ENCODE results near the gene ATF6. TPM values are rescaled to one million over a fixed set of nuclear protein-coding genes. Genes with fewer than 3 reads are reported as not detected.

ATF6 gene
- total RNA-seq, 1 experiment from 2014 or later: 56.3 TPM

DNA sequence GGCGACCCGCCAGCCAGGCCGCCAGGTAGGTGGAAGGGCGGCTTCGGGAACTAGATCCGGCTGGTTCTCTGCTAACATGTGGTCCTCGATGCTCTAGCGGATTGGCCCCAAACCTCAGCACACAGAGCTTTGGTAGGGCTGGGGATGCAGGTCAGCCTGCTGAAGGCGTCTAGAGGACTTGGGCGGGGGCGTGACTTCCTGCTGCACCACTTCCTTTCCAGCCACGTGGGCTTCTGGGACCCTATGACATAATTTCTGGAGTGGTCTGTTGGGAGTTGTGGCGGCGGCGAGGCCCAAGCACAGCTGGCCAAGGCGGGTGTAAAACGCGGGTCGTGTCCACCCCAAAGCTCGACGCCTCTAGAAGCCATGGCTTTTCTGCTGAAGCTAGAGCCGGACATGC, 124.5 kb downstream of the ATF6 start:
- Mint-ChIP-seq H3K27me3 (ENCODE audit: insufficient read depth, unreplicated experiment) (no peaks in the 10 kb centered on the region), H3K4me1 (ENCODE audit: insufficient read depth, unreplicated experiment) (peaks cover 5% of the 10 kb centered on the region), H3K27ac (ENCODE audit: low read depth, unreplicated experiment) (no peak overlapping the region), H3K4me3 (ENCODE audit: unreplicated experiment) (no peak overlapping the region), H3K9me3 (ENCODE audit: unreplicated experiment) (no peaks in the 10 kb centered on the region), H3K36me3 (ENCODE audit: insufficient read depth, unreplicated experiment) (peaks cover 29% of the 10 kb centered on the region)
- ChIA-PET POLR2A (no interaction called here), CTCF (interaction anchor here (1.1 to 2.3 kb wide), 2 partner anchors 21 to 147 kb away, joined by 4 to 12 read pairs; no protein-coding TSS in a partner anchor)
- intact Hi-C loops (cut with micrococcal nuclease): no loop called here
- no peak for DNase-seq (ENCODE audit: unreplicated experiment)
- TF ChIP-seq, protein P1, sequence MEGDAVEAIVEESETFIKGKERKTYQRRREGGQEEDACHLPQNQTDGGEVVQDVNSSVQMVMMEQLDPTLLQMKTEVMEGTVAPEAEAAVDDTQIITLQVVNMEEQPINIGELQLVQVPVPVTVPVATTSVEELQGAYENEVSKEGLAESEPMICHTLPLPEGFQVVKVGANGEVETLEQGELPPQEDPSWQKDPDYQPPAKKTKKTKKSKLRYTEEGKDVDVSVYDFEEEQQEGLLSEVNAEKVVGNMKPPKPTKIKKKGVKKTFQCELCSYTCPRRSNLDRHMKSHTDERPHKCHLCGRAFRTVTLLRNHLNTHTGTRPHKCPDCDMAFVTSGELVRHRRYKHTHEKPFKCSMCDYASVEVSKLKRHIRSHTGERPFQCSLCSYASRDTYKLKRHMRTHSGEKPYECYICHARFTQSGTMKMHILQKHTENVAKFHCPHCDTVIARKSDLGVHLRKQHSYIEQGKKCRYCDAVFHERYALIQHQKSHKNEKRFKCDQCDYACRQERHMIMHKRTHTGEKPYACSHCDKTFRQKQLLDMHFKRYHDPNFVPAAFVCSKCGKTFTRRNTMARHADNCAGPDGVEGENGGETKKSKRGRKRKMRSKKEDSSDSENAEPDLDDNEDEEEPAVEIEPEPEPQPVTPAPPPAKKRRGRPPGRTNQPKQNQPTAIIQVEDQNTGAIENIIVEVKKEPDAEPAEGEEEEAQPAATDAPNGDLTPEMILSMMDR (IDR thresholded peaks at IDR 0.05; ENCODE audit: unreplicated experiment): no peak
- no TSS peak for BruUV-seq (replicated peaks)

DNA sequence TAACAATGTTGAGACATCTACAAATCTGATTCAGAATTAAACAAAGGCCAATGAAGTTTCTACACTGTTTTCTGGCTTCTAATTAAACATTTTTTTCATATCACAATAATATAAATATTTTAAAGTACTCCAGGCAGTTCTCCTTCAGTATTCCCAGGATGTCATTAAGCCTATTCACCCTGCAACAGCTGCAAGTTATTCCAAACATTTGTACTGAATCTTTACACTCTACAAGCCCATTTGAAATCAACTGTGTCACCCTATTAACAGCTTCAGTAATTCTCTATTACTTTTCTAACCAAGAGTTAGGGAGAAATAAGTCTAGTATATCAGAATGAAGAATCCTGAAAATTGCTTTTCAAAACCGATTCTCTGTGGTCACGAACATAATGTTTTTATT, 133.0 kb downstream of the ATF6 start:
- Mint-ChIP-seq H3K4me3 (ENCODE audit: unreplicated experiment) (no peak overlapping the region), H3K4me1 (ENCODE audit: insufficient read depth, unreplicated experiment) (no peaks in the 10 kb centered on the region), H3K27me3 (ENCODE audit: insufficient read depth, unreplicated experiment) (no peaks in the 10 kb centered on the region), H3K36me3 (ENCODE audit: insufficient read depth, unreplicated experiment) (peaks cover 2% of the 10 kb centered on the region), H3K27ac (ENCODE audit: low read depth, unreplicated experiment) (no peak overlapping the region), H3K9me3 (ENCODE audit: unreplicated experiment) (no peaks in the 10 kb centered on the region)
- POLR2A ChIA-PET: no interaction called here
- DNase-seq (ENCODE audit: unreplicated experiment): no peak
- intact Hi-C loops (cut with micrococcal nuclease): no loop called here
- TF ChIP-seq, protein P1 (IDR thresholded peaks at IDR 0.05; ENCODE audit: unreplicated experiment): no peak
- BruUV-seq (replicated peaks): no TSS peak
- CTCF ChIA-PET: interaction anchor here (1.1 to 1.3 kb wide), 3 partner anchors 40 to 708 kb away, joined by 3 to 6 read pairs (median 4); no protein-coding TSS in a partner anchor

DNA sequence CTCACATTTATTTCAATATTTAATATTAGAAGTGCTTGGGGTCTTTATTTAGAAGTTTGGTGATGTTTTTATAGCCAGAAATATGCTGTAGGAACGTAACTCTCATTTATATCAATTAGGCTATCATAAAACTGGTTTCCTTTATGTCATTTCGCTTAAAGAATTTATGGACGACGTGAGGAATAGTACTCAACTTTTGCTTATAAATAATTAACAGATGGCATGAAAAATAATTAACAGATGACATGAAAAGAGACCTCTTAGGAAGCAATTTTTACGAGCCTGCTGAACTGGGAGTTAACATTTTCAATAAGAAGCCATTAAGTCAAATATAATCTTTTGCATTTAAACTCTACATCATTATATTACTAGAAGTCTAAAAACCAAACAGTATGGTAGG, 134.0 kb downstream of the ATF6 start:
- intact Hi-C loops (cut with micrococcal nuclease): no loop called here
- H3K9me3 Mint-ChIP-seq (ENCODE audit: unreplicated experiment): no peaks in the 10 kb centered on the region
- H3K4me1 Mint-ChIP-seq (ENCODE audit: insufficient read depth, unreplicated experiment): no peaks in the 10 kb centered on the region
- no TSS peak for BruUV-seq (replicated peaks)
- TF ChIP-seq, protein P1 (IDR thresholded peaks at IDR 0.05; ENCODE audit: unreplicated experiment): no peak
- POLR2A ChIA-PET: no interaction called here
- CTCF ChIA-PET: interaction anchor here (0.6 kb wide), 1 partner anchor 137 kb away, joined by 3 read pairs; no protein-coding TSS in a partner anchor
- no peak for DNase-seq (ENCODE audit: unreplicated experiment)
- no peaks in the 10 kb centered on the region for H3K27me3 Mint-ChIP-seq (ENCODE audit: insufficient read depth, unreplicated experiment)
- no peak overlapping the region for H3K27ac Mint-ChIP-seq (ENCODE audit: low read depth, unreplicated experiment)
- peaks cover 6% of the 10 kb centered on the region for H3K36me3 Mint-ChIP-seq (ENCODE audit: insufficient read depth, unreplicated experiment)
- no peak overlapping the region for H3K4me3 Mint-ChIP-seq (ENCODE audit: unreplicated experiment)

DNA sequence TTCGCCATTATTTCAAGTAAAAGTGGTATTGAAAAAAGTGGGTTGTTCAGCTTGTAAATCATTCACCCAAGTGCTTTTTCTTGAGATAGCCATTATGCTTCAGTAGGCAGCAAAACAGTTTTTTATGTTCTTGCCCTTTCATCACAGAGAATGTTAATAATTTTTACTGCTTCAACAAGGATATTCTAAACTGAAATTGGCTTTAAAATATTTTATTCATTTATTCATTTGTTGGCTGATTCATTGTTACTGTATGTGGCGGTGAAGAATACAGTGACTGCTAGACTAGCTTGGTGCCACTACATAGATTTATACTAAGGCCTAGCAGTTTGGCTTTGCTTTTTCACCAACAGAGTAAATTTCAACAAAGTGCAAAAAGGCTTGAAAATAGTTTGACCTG, 136.1 kb downstream of the ATF6 start:
- CTCF ChIA-PET: interaction anchor here (0.7 to 1.8 kb wide), 3 partner anchors 13 to 135 kb away, joined by 3 to 8 read pairs (median 3); no protein-coding TSS in a partner anchor
- Mint-ChIP-seq H3K27me3 (ENCODE audit: insufficient read depth, unreplicated experiment) (no peaks in the 10 kb centered on the region), H3K36me3 (ENCODE audit: insufficient read depth, unreplicated experiment) (peaks cover 6% of the 10 kb centered on the region), H3K4me1 (ENCODE audit: insufficient read depth, unreplicated experiment) (no peaks in the 10 kb centered on the region), H3K4me3 (ENCODE audit: unreplicated experiment) (no peak overlapping the region), H3K27ac (ENCODE audit: low read depth, unreplicated experiment) (no peak overlapping the region), H3K9me3 (ENCODE audit: unreplicated experiment) (no peaks in the 10 kb centered on the region)
- DNase-seq (ENCODE audit: unreplicated experiment): no peak
- no TSS peak for BruUV-seq (replicated peaks)
- POLR2A ChIA-PET: interaction anchor here (1.2 kb wide), 1 partner anchor 107 kb away, joined by 3 read pairs; no protein-coding TSS in a partner anchor
- TF ChIP-seq, protein P1 (IDR thresholded peaks at IDR 0.05; ENCODE audit: unreplicated experiment): no peak
- intact Hi-C loops (cut with micrococcal nuclease): no loop called here
